Activated CD8-positive, alpha-beta memory T cell treated with anti-CD3 and anti-CD28 coated beads, Interleukin-2, amount 50 U/mL, for 1 hour (primary cell): ENCODE data around the gene SUZ12.
"Not testable (repeated sequence)": the region's sequence is repeated elsewhere in the genome, so short reads cannot be mapped to it uniquely, and the experiment has no call there.

Experiments
- DNase-seq: peaks from one replicate; pipeline ENCODE4 v3.0.0-alpha.2; 2020; ENCODE audit errors: extremely low read depth

Gene SUZ12

GRCh38 chr17:32040246-32040645, 103.4 kb downstream of the SUZ12 start:
- DNase-seq, result not testable (repeated sequence)

- not testable (repeated sequence) for DNase-seq
Measured at GRCh38 chr17:32041306-32041875, 104.6 kb downstream of the SUZ12 start.

GRCh38 chr17:32042266-32042665, 105.5 kb downstream of the SUZ12 start:
- not testable (repeated sequence) for DNase-seq

GRCh38 chr17:32045611-32046010, 108.8 kb downstream of the SUZ12 start:
- not testable (repeated sequence) for DNase-seq

- DNase-seq, result not testable (repeated sequence)
Measured at GRCh38 chr17:32047663-32048062, 110.9 kb downstream of the SUZ12 start.
